ENCODE data around the gene TCP11.

TCP11 gene

DNA sequence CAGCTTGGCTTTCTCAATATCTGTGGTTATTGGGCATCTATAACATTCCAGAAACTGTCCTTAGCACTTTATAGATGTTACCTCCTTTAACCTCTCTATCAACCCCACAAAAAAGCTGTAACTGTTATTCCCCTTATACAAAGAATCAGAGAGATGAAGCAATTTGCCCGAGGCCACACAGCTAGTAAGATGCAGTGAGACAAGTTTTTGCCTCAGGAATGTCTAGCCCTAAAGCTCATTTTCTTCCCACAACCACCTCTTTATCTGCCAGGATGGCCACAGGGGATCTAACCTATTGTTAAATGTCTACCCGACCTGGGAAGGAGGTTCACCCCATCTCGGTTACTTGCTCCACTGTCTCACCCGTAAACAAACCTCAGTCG is 31.9 kb upstream of the TCP11 start:
- DNase-seq (ENCODE audit: low read depth, low spot score): no peak

DNA sequence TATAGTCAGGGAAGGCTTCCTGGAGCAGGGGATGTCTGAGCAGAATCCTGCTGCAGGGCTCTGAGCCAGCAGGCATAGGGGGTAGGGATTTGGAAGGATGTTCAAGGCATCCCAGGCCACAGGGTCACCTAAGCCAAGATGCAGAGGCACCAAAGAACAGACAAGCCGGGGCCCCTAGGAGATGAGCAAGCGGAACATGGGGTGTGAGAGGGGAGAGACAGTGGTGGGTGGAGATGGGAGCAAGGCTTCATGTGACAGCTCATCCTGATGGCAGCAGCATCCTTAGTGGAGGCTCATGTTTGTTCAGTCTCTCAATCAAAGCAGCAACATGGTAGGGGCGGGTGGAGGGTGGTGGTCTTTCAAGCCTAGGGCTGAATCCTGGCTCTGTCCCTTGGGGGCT is 29.8 kb upstream of the TCP11 start:
- no peak for DNase-seq (ENCODE audit: low read depth, low spot score)

DNA sequence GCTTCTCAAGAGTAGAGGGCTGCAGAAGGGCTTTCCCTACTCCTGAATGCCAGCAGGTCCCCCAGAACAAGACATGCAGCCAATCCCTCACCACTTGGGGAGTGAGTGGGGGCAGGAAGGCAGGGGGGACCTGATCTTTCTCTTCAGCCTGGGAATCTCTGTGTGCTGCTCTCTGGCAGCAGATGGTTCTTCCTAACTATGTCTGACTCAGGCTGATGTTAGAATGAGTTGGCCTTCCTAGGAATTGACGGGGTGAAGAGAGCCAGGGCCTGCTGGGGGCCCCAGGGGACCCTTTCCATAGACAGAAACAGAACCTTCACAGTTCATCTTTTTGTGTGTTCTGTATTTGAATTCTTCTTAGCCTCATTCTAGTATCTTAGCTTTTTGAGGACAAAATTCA is 29.0 kb upstream of the TCP11 start:
- DNase-seq (ENCODE audit: low read depth, low spot score): no peak

DNA sequence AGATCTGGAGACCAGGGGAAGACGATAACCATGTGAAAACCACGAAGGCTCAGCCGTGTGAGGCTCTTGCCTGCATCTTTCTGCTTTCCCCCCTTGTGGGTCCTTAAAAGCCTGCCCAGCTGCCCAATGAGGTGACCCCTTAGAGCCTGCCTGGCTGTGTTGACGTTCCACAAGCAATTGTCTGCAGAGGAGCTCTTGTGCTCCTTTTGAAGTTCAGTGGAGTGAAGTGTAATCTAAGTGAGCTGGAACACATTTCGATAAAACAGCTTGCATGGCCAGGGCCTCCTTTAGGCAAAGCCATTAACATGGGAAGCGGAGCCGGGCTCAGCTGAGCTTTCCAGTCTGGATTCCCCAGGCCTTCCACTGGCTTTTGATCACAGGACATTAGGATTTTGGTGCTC is 27.3 kb upstream of the TCP11 start:
- DNase-seq (ENCODE audit: low read depth, low spot score): no peak

DNA sequence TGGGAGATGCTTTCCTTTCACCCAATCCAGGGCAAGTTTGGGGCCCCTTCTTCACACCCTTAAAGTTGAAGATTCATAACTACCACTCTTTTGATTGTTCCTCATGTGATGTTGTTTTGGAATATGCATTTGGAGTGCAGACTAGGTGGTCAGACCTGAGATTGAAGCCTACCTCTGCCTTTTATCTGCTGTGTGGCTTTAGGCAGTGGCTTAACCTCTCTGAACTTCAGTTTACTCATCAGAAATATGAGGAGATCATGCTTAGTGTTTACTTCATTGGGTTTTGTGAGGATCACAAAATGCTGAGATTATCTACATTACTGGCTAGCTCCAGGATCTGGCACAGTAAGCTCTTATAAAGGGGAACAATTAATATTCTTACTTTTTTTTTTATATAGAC is 26.4 kb upstream of the TCP11 start:
- DNase-seq (ENCODE audit: low read depth, low spot score): no peak

DNA sequence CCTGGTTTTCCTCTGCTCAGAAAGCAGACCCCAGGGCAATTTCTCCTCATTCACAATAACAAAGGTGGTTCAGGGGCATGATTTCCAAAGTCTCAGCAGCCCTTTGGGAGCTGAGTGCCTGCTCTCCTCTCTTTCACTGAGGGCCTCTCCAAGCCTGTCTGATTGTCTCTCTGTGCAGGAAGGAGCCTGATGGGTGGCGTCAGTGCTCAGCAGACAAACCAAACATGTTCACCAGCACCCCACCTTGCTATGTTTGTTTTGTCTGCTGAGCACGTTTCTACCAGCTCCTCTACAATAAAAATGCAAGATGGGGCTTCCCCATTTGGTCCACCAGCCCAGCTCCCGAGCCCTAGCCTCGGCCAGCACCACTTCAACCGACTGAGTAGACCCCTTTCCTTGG is 25.4 kb upstream of the TCP11 start:
- no peak for DNase-seq (ENCODE audit: low read depth, low spot score)

DNA sequence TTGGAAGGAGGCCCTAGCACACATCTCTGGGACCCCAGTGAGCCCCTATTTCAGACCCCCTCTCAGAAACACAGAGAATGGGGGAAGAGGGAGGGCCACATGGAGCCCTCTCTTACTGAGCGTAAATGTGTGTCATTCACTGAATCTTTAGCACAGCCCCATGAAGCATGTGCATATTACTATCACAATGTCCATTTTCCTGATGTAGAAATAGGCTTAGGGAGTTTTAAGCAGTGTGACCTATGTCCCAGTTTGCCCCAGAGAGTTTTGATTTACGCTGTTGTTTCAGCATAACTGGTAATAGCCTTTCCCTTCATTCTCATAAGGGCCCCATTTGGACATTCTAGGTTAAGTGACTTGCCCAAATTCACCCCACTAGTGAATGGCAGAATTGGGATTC is 25.0 kb upstream of the TCP11 start:
- DNase-seq (ENCODE audit: low read depth, low spot score): no peak

DNA sequence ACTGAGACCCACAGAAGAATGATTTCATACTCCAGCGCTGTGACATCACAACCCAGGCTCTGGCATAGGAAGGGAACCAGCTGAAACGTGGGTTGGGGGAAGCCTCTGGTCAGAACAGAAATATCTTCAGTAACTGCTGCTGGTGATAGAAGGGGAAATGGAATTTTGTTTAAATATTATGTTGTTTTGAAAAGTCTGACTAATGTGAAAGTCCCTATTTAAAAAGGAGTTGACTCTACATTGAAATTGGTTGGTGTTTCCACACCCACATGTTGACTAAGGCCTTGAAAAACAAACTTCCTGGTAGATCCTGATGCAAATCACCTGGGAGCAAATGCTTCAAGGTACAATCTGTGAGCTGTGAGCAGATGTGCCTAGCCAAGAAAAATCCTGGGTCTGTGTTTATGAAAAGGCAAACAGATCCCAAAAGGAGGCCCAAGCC is 24.5 kb upstream of the TCP11 start:
- DNase-seq (ENCODE audit: low read depth, low spot score): no peak

DNA sequence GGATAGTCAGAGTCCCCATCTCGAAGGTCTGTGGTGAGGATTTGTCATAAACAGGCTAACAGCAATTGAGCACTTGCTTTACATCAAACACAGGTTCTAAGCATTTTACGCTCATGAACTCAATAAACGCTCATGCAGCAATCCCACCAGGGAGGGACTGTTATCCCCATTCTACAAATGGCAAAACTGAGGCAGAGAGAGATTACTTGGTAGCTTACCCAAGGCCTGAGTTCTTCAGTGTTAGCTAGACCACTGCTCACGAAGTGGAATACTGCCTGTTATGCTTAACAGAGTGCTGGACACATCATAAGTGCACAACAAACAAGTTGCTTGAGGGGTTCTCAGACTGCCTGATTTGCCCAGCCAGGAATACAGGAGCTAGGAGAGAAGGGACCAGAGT is 23.7 kb upstream of the TCP11 start:
- no peak for DNase-seq (ENCODE audit: low read depth, low spot score)

DNA sequence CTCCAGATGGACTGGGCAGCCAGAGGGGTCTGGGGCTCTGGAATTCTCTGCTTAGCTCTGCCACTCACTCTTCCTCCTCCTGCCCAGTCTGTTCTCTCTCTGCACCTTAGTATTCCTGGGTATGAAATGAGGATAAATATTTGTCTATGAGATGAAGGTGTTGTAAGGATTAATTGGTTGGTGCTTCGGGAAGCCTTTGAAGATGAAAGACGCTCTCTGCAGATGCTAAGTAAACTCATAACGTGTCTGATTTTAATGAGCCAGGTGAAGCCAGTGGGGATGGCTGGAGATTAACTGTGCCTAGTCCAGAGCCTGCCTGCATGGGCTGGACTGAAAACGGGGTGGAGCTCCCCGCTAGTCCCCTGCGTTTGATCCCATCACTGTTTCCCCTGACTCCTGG is 23.1 kb upstream of the TCP11 start:
- DNase-seq (ENCODE audit: low read depth, low spot score): no peak

DNA sequence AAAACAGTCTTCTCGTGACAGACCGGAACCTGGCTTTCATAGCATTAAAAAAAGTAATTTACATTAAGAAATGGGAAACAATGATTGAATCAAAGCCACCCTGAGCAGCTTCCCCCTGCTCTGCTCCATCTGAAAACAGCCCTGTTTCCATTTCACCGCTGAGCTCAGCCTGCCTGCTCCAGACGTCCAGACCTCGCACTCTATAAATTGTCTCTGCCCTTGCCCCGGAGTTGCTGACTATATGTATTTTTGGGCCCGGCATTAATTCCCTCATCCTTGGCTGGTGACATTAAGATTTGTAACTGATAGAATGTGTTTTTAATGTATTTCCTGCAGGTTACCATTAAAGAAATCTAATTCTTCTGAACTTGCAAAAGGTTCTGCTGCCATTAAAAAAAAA is 22.7 kb upstream of the TCP11 start:
- DNase-seq (ENCODE audit: low read depth, low spot score): no peak

DNA sequence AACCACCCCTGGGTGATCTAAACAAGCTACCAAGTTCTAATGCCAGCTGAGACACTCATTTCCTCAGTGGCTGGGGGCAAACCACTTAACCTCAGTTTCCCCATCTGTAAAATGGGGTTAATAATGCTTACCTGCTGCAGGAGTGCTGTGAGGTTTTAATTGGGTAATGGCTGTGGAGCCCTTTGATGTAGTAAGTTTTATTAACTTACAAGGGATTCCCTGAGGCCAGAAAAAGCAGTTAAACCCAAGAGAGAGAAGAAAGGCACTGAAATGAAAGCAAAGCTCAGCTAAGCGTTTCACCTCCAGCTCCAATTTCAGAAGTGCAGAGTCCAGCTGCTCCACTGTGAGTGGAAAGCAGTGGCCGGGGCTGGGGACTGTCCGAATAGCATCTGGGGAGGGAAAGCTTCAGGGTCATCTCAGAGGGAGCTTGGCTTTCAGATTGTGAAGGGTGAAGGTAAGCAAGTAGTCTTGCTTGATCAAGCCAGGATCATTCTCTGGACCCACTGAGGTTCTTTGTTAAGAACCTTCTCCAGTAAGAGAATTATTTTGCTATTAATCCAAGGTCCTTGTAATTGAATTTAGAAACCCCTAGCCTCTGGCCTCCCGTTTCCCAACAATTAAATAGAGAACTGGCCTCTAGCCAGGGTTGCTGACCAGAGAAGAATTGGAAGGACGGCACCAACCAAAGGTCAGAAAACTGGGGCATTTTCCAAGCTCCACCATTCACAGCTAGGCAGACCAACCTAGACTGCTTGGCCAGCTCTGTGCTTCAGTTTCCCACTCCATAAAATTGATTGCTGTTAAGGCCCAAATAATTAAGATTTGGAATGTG is 20.9 kb upstream of the TCP11 start:
- no peak for DNase-seq (ENCODE audit: low read depth, low spot score)

DNA sequence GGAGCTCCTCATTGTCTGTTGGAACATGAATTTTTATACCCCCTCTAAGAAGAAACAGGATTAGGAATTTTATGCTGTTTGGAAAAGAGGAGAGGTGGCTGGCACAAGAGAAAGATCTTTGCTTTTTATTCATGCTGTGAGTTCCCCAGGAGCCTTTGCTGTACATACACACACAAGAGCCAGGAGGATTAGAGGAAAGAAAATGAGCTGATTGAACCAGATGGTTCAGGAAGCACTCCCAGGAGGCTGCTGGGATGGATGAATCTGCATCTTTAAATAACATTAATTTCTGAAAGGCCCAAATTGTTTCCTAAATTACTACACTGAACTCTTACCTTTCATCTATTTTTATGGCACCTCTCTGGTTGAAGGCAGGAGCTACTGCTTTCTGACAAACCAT is 20.1 kb upstream of the TCP11 start:
- DNase-seq (ENCODE audit: low read depth, low spot score): no peak

DNA sequence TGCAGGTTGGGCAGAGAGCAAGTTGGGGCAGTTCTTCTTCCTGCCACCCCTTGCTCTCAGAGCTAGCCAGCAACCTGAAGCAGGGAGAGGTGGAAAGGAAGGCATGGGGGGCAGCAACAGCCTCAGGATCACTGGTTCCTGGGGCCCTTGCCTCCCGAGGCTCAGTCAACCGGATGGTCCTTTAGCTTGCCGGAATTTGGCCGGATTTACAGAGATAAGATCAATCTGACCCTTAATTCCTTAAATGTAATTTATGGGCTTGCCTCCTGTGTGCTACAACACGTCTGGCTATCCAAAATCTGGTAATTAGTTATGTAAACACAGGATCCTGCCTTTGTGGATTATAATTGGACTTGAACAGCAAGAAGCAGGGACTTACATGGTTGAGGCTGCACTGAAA is 19.5 kb upstream of the TCP11 start:
- DNase-seq (ENCODE audit: low read depth, low spot score): no peak

DNA sequence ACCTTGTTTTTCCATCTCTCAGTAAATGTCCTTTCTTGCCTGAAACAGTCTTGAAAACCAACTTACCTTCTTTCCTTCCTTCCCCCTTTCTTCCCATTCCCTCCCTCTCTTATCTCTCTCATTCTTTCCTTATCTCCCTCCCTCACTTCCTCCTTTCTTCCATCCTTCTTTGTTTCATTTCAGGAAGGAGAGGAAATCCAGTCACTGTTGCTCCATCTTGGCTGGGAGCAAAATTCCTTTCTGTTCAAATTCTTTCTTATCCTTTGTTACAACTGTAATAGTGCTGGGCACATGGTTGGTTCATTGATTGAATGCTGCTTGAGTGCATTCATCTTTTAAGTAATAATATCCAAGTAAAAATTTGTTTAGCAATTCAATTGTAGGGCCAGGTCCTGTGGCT is 17.4 kb upstream of the TCP11 start:
- DNase-seq (ENCODE audit: low read depth, low spot score): no peak

DNA sequence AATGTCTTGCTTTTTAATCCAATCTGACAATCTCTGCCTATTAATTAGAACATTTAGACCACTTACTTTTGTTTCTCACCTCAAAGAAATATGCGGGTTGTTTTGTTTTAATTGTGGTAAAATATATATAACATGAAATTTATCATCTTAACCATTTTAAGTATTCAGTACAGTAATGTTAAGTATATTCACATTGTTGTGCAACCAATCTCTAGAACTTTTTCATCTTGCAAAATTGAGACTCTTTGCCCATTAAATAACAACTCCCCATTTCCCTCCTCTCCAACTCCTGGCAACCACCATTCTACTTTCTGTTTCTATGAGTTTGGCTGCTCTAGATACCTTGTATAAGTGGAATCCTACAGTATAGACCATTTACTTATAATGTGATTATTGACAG is 13.8 kb upstream of the TCP11 start:
- DNase-seq (ENCODE audit: low read depth, low spot score): no peak

DNA sequence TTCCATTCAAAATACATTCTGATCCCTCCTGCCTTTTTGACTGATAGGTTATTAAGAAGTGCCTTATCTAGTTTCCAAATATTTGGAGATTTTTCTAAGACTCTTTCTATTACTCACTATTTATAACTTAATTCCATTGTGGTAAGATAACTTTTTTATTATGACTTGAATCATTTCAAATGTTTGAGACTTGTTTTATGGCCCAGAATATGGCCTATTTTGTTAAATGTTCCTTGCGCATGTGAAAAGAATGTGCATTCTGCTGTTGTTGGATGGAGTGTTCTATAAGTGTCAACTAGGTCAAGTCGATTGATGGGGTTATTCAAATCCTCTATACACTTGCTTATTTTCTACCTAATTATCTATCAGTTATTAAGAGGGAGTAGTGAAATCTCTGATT is 13.1 kb upstream of the TCP11 start:
- DNase-seq (ENCODE audit: low read depth, low spot score): no peak

DNA sequence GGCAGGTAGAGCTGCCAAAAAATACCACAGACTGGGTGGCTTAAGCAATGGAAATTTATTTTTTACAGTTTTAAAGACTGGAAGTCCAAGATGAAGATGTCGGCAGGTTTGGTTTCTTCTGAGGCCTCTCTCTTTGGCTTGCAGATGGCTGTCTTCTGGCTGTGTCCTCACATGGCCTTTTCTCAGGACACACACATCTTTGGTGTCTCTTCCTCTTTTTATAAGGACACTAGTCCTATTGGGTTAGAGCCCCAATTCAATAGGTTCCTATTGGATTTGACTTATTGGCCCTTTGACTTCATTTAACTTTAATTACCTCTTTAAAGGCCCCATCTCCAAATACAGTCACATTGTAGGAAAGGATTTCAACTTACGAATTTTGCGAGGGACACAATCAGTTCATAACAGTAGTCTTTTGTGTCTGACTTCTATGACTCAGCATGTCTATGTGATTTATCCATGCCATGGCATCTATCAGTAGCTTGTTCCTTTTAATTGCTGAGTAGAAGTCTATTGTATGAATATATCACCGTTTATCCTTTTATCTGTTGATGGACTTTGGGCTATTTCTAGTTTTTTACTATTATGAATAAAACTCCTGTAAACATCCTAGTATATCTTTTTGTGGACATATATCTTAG is 11.0 kb upstream of the TCP11 start:
- DNase-seq (ENCODE audit: low read depth, low spot score): no peak

DNA sequence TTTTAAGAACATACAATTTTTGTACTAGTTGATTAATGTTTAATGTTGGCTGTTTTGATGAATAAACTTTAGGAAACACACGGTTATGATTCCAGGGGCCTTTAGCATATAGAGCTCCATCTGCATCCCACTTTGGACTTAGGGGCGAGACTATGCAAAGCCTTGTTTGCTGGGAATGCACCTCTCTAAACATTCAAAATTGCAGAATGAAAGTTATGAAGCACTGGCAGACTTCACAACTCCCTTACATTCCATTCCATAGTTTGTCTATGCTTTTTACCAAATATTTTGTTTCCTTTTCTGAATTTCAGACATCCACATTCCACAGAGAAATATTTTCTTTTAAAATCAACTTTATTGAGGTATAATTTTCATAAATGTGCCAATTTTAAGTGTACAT is 10.3 kb upstream of the TCP11 start:
- no peak for DNase-seq (ENCODE audit: low read depth, low spot score)

DNA sequence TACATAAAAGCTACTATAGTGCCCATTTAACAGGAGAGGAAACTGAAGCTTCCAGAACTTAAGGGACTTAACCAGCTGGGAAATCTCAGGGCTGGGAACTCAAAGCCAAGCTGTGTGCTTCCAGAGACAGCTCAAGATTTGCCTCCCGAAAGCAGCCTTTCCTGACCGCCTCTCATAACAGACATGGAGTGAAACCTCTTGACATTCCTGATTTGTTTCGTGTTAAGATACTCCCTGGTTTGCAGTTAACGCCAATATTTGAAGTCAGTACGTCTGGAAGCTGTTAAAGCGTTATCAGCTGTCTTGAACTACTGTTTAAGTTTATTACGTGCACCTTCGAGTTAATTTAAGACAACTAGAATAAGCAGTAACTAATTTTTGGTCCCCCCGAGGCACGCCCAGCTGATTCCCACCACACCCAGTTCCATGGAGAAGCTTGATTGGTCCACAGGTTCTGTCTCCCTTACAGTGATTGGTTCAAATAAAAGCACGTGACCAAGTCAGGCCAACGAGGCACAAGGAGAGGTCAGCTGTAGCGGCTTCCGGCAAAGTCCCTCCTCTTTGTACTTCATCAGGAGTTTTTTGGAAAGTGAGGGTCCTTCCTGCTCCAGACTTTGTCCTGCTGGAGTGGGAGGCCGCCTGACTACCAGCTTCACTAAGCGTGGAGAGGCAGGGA is 8.9 kb upstream of the TCP11 start:
- DNase-seq (ENCODE audit: low read depth, low spot score): no peak

DNA sequence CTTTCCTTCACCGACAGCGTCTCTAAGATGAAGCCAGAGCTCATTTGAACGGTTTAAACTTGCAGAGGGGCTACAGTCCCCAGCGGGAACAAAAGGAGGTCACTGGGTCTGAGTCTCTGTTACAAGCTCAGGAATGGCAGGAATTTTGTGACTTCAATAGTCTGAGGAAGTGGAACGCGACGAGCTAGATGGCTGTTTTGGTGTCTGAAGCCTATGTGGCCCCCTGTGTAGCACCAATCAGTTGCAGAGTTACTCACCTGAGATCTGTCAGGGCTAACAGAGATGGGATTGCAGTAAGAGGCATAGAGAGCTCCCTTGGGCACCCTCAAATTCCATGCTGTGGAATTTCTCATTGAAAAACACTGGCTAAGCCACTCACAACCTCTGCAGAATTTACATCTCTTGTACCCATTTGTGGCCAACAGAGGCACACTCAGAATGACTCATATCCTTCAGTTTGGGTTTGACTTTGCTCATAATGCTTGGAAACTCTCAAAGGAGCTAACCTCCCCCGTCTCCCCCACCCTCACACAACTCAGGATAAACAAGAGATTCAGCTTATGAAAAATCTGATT is 7.1 kb upstream of the TCP11 start:
- DNase-seq (ENCODE audit: low read depth, low spot score): no peak

DNA sequence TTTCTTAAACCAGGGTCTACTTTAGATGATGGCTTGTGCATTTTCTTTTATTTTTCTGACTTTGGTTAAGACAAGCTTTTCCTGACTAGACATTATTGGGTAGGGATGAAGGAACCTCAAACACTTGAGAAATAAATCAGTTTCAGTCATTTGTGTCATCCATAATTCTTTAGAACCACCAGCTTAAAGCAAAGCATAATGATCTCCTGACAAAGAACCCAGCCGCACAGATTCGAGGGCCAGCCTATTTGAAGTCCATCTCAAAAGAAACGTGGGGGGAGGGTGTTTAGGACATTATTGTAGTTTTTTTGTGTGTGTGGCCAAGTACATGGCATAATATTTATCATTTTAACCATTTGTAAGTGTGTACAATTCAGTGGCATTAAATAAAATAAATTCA is 6.3 kb upstream of the TCP11 start:
- DNase-seq (ENCODE audit: low read depth, low spot score): no peak

DNA sequence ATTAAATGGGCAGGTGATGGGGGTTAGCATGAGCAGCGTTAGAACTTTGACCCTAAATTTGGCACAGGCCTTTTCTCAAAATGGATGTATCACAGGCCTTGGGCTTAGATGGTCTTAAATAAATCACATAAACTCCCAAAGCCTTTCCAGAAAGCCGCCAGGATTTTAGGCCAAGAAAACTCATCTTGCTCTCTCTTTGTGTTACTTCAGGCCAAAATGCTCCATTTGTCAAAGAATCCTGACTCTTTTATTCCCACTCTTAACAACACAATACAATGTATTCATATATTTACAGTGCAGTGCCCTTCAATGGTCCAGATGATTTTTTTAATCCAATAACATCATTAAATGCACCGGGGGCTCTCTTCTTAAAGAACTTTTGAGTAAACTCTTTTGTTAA is 5.9 kb upstream of the TCP11 start:
- DNase-seq (ENCODE audit: low read depth, low spot score): no peak

All from smooth muscle cell of the brain vasculature (primary cell).